GM12892 (cell line): ENCODE results near the gene LSM14A.

Experiments
- DNase-seq: peaks from one replicate; pipeline ENCODE4 v3.0.0; 2011; ENCODE audit not compliant: insufficient read length
- FAIRE-seq: peaks from 2 replicates; lab custom pipeline; 2011; peaks lifted over from hg19 to GRCh38; lab: Jason Lieb, UNC
- POLR2A ChIP-seq: IDR thresholded peaks from 2 replicates; pipeline ENCODE4 v1.6.1; 2011; ENCODE audit warnings: low read depth, low read length, control low read depth
- POLR2AphosphoS5 ChIP-seq: IDR thresholded peaks from 2 replicates; pipeline ENCODE4 v1.6.1; 2011; ENCODE audit warnings: low read depth, low read length, control low read depth
- TAF1 ChIP-seq: IDR thresholded peaks from 2 replicates; pipeline ENCODE4 v1.6.1; 2011; ENCODE audit warnings: low read depth, mild to moderate bottlenecking, control low read depth, low read length, borderline replicate concordance

The LSM14A gene

GRCh38 chr19:34226036-34226435 lies 53.7 kb downstream of the LSM14A start:
- no peak for DNase-seq
- FAIRE-seq: no peak
- TF ChIP-seq TAF1: no peak
- TF ChIP-seq POLR2AphosphoS5: no peak
- TF ChIP-seq POLR2A: no peak

GRCh38 chr19:34228347-34228746 lies 56.0 kb downstream of the LSM14A start:
- DNase-seq (no peak), FAIRE-seq (no peak)
- TF ChIP-seq TAF1 (no peak), POLR2AphosphoS5 (no peak), POLR2A (no peak)

DNA sequence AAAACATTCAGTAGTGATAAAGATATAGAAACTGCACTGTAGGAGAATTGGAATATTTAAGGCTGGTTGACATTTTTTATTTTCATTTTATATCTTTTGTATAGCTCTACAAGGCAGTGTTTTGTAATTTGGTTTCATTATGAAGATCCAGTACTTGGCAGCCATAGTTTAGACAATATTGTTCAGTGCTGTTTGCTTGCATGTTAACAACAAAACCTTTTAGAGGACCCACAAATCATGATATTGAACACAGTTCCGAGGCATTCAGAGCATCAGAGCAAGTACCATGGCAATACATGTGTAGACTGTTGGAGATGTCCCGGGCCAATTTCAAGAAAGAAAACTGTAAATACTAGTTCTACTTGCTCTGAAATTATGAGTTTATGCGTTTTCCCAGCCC lies 56.5 kb downstream of the LSM14A start:
- FAIRE-seq (no peak), DNase-seq (no peak)
- no peak for TF ChIP-seq POLR2A

DNA sequence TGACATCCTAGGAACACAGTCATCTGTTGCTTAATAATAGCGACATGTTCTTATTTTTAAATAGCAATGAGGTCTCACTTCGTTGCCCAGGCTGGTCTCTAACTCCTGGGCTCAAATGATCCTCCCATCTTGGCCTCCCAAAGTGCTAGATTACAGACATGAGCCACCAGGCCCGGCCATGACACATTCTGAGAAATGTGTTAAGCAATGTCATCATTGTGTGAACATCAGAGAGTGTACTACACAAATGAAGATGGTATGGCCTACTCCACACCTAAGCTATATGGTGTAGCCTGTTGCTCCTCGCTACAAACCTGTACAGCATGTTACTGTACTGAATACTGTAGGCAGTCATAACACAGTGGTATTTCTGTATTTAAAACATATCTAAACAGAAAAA lies 57.4 kb downstream of the LSM14A start:
- FAIRE-seq: no peak
- TF ChIP-seq POLR2AphosphoS5 (no peak), TAF1 (no peak), POLR2A (no peak)
- DNase-seq: no peak

DNA sequence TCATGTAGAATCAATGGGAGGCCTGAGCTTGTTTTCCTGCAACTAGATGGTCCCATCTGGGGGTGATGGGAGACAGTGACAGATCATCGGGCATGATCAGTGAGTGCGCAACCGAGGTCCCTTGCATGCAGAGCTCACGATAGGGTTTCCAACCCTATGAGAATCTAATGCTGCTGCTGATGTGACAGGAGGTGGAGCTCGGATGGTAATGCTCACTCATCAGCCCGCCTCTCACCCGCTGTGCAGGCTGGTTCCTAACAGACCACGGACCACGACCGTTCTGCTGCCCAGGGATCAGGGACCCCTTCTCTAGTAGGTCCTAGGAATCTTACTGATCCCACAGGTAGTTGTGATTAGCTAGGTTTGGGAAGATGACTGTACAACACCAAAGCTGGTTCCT lies 58.5 kb downstream of the LSM14A start:
- DNase-seq (no peak), FAIRE-seq (no peak)
- no peak for TF ChIP-seq TAF1

DNA sequence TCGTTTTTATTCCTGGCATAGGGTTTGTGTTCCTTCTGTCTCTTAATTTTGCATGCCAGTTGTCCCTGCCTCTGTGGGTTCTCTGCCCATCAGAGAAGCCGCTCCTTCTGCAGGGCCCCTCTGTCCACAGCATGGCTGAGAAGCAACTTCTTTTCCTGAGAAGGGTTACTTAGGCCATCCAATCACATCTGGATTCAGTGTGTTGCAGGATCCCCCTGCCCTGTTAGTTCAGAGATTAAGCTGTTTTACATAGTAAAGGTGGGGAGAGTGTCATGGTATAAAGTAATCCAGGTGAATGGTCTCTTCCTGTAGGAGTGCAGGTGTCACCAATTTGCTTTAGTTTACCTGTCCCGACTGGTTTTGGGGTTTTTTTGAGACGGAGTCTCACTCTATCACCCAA lies 59.1 kb downstream of the LSM14A start:
- no peak for TF ChIP-seq POLR2AphosphoS5
- no peak for TF ChIP-seq POLR2A
- no peak for TF ChIP-seq TAF1
- FAIRE-seq (no peak), DNase-seq (no peak)

GRCh38 chr19:34232566-34233481 lies 60.5 kb downstream of the LSM14A start:
- DNase-seq (no peak), FAIRE-seq (no peak)
- no peak for TF ChIP-seq POLR2A
- TF ChIP-seq TAF1: no peak
- no peak for TF ChIP-seq POLR2AphosphoS5

DNA sequence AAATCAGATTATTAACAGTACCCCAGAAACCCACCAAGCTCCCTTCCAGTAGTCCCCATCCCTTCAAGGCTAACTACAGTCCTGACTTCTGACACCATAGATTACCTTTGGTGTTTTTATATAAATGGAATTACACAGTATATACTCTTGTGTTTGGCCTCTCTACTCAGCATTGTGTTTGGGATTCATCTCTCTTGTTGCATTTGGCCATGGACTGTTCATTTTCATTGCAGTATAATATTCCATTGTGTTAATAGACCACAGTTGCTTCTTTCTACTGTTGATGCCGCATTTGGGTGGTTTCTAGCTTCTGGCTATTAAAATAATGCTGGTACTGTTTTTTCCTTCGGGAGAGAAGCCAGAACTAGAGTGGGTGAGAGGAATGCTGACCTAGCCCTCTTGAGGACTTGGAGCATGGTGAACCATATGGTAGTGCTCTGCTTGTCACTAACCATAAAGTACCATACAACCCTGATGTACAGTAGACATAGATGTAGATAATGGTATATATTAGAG lies 63.2 kb downstream of the LSM14A start:
- no peak for TF ChIP-seq TAF1
- no peak for TF ChIP-seq POLR2A
- TF ChIP-seq POLR2AphosphoS5: no peak
- FAIRE-seq (no peak), DNase-seq (no peak)

- FAIRE-seq (no peak), DNase-seq (no peak)
- no peak for TF ChIP-seq POLR2A
These were observed 64.0 kb downstream of the LSM14A start for GRCh38 chr19:34236035-34236987.

- DNase-seq (no peak), FAIRE-seq (no peak)
- TF ChIP-seq POLR2AphosphoS5: no peak
- no peak for TF ChIP-seq POLR2A
- TF ChIP-seq TAF1: no peak
These were observed 65.0 kb downstream of the LSM14A start for GRCh38 chr19:34237283-34237682.

- FAIRE-seq (no peak), DNase-seq (no peak)
- TF ChIP-seq POLR2A (no peak), POLR2AphosphoS5 (no peak), TAF1 (no peak)
These were observed 65.6 kb downstream of the LSM14A start for GRCh38 chr19:34237939-34238338.
